Measurements from ENCODE around the gene SLC44A5. TPM values are rescaled to one million over a fixed set of nuclear protein-coding genes. Genes with fewer than 3 reads are reported as not detected.

SLC44A5 gene
- total RNA-seq, 1 experiment from 2014 or later = 2.4 TPM

- Histone ChIP-seq H4K91ac (ENCODE audit: insufficient read length, low read depth, low read length) (no peak overlapping the region), H3K79me2 (ENCODE audit: insufficient read depth, low read length) (no peaks in the 10 kb centered on the region), H2BK120ac (ENCODE audit: low read depth, low read length, poor library complexity, severe bottlenecking) (no peak overlapping the region), H3K4ac (ENCODE audit: low read depth, low read length) (no peak overlapping the region), H3K9me3 (ENCODE audit: control insufficient read depth, low read depth, low read length) (no peaks in the 10 kb centered on the region), H4K5ac (ENCODE audit: insufficient read length, low read depth, low read length) (no peak overlapping the region), H3K4me2 (ENCODE audit: insufficient read depth, insufficient read length, low read length) (no peak overlapping the region), H2BK15ac (ENCODE audit: low read depth, low read length) (no peak overlapping the region), H3K18ac (ENCODE audit: insufficient read length, low read depth, low read length) (no peak overlapping the region), H3K23ac (ENCODE audit: insufficient read length, low read depth, low read length) (no peak overlapping the region), H3K27me3 (ENCODE audit: insufficient read depth, low read length) (no peaks in the 10 kb centered on the region), H4K8ac (replicated peaks; ENCODE audit: insufficient read length, low read depth, low read length) (no peak overlapping the region), H2AK5ac (ENCODE audit: insufficient read length, low read length) (no peak overlapping the region), H2AFZ (ENCODE audit: low read length) (no peak overlapping the region), H2BK12ac (ENCODE audit: insufficient read length, low read depth, low read length) (no peak overlapping the region), H4K20me1 (ENCODE audit: control insufficient read depth, insufficient read depth, insufficient read length) (no peaks in the 10 kb centered on the region), H3K9ac (ENCODE audit: extremely low read depth, insufficient read length, low read length) (no peak overlapping the region), H3K56ac (ENCODE audit: insufficient read length, low read depth, low read length) (no peak overlapping the region), H3K27ac (ENCODE audit: insufficient read length, low read depth, low read length) (no peak overlapping the region), H3K4me1 (ENCODE audit: insufficient read depth, low read length) (no peaks in the 10 kb centered on the region), H3K23me2 (ENCODE audit: insufficient read length, low read depth, low read length, poor library complexity, severe bottlenecking) (no peaks in the 10 kb centered on the region), H3K14ac (ENCODE audit: insufficient read depth, low read length) (no peak overlapping the region), H3T11ph (ENCODE audit: low read length) (no peak overlapping the region), H2BK5ac (ENCODE audit: insufficient read length, low read length) (no peak overlapping the region), H2BK20ac (ENCODE audit: low read depth, low read length, poor library complexity, severe bottlenecking) (no peak overlapping the region), H3K79me1 (ENCODE audit: insufficient read depth, low read depth, low read length, poor library complexity, severe bottlenecking) (no peaks in the 10 kb centered on the region)
- no peak for TF ChIP-seq CTCF (conservative IDR thresholded peaks at IDR 0.05)
- Mint-ChIP-seq H3K4me1 (no peaks in the 10 kb centered on the region), H3K27ac (no peak overlapping the region), H3K4me3 (no peak overlapping the region), H3K27me3 (ENCODE audit: low read depth) (peaks cover 6% of the 10 kb centered on the region; the same call in 1 of the 2 replicates), H3K9me3 (no peaks in the 10 kb centered on the region; a peak in 1 of 5 replicates), H3K36me3 (ENCODE audit: insufficient read depth in 1 of 3, low read depth in 3 of 3) (no peaks in the 10 kb centered on the region)
- WGBS (ENCODE audit: extremely low coverage, insufficient read length, low lambda C conversion rate) = no CpG with 5 or more reads among the region's 4 CpGs
- no peak for DNase-seq
Observed at GRCh38 chr1:75258351-75258750, 352.6 kb downstream of the SLC44A5 start.
